OCI-LY3 (cell line): ENCODE measurements around the gene TMEM255B.
"Not testable (repeated sequence)": the region's sequence is repeated elsewhere in the genome, so short reads cannot be mapped to it uniquely, and the experiment has no call there.

Experiments
- H2AFZ ChIP-seq: fragments of 200-600, 300-600 bp; shearing (Covaris generic); 2 replicates; pipeline ENCODE4 v1.6.0; 2014; ENCODE audit warnings: antibody characterized with exemption, low read depth, low read length
- H3K27ac ChIP-seq: fragments of 200-600, 300-600 bp; sonication (generic); 2 replicates; pipeline ENCODE4 v1.5.1; 2014; ENCODE audit warnings: mild to moderate bottlenecking, low read length, moderate library complexity, mixed read lengths
- H3K27me3 ChIP-seq: fragments of 200-600, 300-600 bp; sonication (generic); 2 replicates; pipeline ENCODE4 v1.6.1; 2014; ENCODE audit warnings: low read depth, low read length, mixed read lengths
- H3K36me3 ChIP-seq: fragments of 200-600, 300-600 bp; sonication (generic); replicated peaks from 2 replicates; pipeline ENCODE3; 2014; ENCODE audit warnings: low read depth, low read length, mixed read lengths
- H3K4me1 ChIP-seq: fragments of 300-600, 200-600 bp; sonication (generic); 2 replicates; pipeline ENCODE4 v1.6.1; 2014; ENCODE audit warnings: low read length, mixed read lengths
- H3K4me2 ChIP-seq: fragments of 200-600, 300-600 bp; sonication (generic); 2 replicates; pipeline ENCODE4 v1.6.1; 2014; ENCODE audit warnings: low read length, mixed read lengths
- H3K4me3 ChIP-seq: fragments of 300-600, 200-600 bp; sonication (generic); 2 replicates; pipeline ENCODE4 v1.5.1; 2014; ENCODE audit warnings: antibody characterized with exemption, mild to moderate bottlenecking, low read length, moderate library complexity
- H3K79me2 ChIP-seq: fragments of 300-600, 200-600 bp; shearing (Covaris generic); 2 replicates; pipeline ENCODE4 v1.6.1; 2014; ENCODE audit warnings: mild to moderate bottlenecking, low read length, mixed read lengths
- H3K9ac ChIP-seq: fragments of 300-600, 200-600 bp; shearing (Covaris generic); 2 replicates; pipeline ENCODE4 v1.6.0; 2014; ENCODE audit warnings: mild to moderate bottlenecking, low read length, moderate library complexity
- H3K9me3 ChIP-seq: fragments of 200-600, 300-600 bp; shearing (Covaris generic); 2 replicates; pipeline ENCODE4 v1.6.1; 2014; ENCODE audit warnings: low read length, mixed read lengths; ENCODE audit not compliant: insufficient read depth
- H4K20me1 ChIP-seq: fragments of 200-600, 300-600 bp; sonication (generic); 2 replicates; pipeline ENCODE4 v1.6.1; 2016; ENCODE audit warnings: low read length, mixed read lengths; ENCODE audit not compliant: insufficient read depth
- CTCF ChIP-seq: fragments of 200-600, 300-600 bp; sonication (generic); IDR thresholded peaks from 2 replicates; pipeline ENCODE4 v1.5.1; 2014; ENCODE audit warnings: antibody characterized with exemption, low read length, low read depth
- EZH2phosphoT487 ChIP-seq: fragments of 200-600 bp; shearing (Covaris generic); IDR thresholded peaks from 2 replicates; pipeline ENCODE4 v1.6.1; 2018; ENCODE audit warnings: antibody characterized with exemption, mixed run types, low read depth

Gene TMEM255B

GRCh38 chr13:113823771-113824170 lies 64.7 kb downstream of the TMEM255B start:
- H3K79me2 ChIP-seq = peaks cover 55% of the 10 kb centered on the region
- H3K27ac ChIP-seq = no peak overlapping the region
- no peak for TF ChIP-seq EZH2phosphoT487
- TF ChIP-seq CTCF = no peak
- H3K4me1 ChIP-seq = no peaks in the 10 kb centered on the region
- H3K9ac ChIP-seq = no peak overlapping the region
- no peak overlapping the region for H3K4me2 ChIP-seq
- H3K9me3 ChIP-seq = no peaks in the 10 kb centered on the region
- H3K27me3 ChIP-seq = no peaks in the 10 kb centered on the region
- H3K36me3 ChIP-seq = peaks cover 57% of the 10 kb centered on the region
- H2AFZ ChIP-seq = no peak overlapping the region
- H4K20me1 ChIP-seq = peaks cover 50% of the 10 kb centered on the region
- no peak overlapping the region for H3K4me3 ChIP-seq

GRCh38 chr13:113825841-113826240 lies 66.8 kb downstream of the TMEM255B start:
- H3K36me3 ChIP-seq = peaks cover 38% of the 10 kb centered on the region
- no peak overlapping the region for H3K4me3 ChIP-seq

GRCh38 chr13:113826446-113826845 lies 67.4 kb downstream of the TMEM255B start:
- Histone ChIP-seq H3K36me3 (peaks cover 33% of the 10 kb centered on the region), H4K20me1 (peaks cover 31% of the 10 kb centered on the region), H3K79me2 (peaks cover 29% of the 10 kb centered on the region)
- not testable (repeated sequence) for H3K9me3 ChIP-seq, H3K4me2 ChIP-seq, H3K27ac ChIP-seq, H3K27me3 ChIP-seq, H3K4me3 ChIP-seq, H3K4me1 ChIP-seq, H3K9ac ChIP-seq, H2AFZ ChIP-seq

More at GRCh38 chr13:113825841-113826240, 66.8 kb downstream of the TMEM255B start:
- H3K4me1 ChIP-seq = no peaks in the 10 kb centered on the region
- H3K79me2 ChIP-seq = peaks cover 35% of the 10 kb centered on the region
- H3K9ac ChIP-seq = no peak overlapping the region
- no peak overlapping the region for H3K27ac ChIP-seq
- H2AFZ ChIP-seq = no peak overlapping the region
- no peak overlapping the region for H3K4me2 ChIP-seq
- H4K20me1 ChIP-seq = peaks cover 32% of the 10 kb centered on the region
- H3K9me3 ChIP-seq = no peaks in the 10 kb centered on the region
- no peaks in the 10 kb centered on the region for H3K27me3 ChIP-seq
- TF ChIP-seq CTCF (no peak), EZH2phosphoT487 (no peak)

GRCh38 chr13:113827021-113827420 lies 68.0 kb downstream of the TMEM255B start:
- no peak overlapping the region for H3K4me2 ChIP-seq
- no peak overlapping the region for H3K27ac ChIP-seq
- H3K4me1 ChIP-seq = no peaks in the 10 kb centered on the region
- H3K79me2 ChIP-seq = peaks cover 23% of the 10 kb centered on the region
- H3K9me3 ChIP-seq = no peaks in the 10 kb centered on the region
- no peak overlapping the region for H3K9ac ChIP-seq
- H3K36me3 ChIP-seq = peaks cover 27% of the 10 kb centered on the region
- H2AFZ ChIP-seq = no peak overlapping the region
- TF ChIP-seq CTCF = no peak
- TF ChIP-seq EZH2phosphoT487 = no peak
- no peak overlapping the region for H3K4me3 ChIP-seq
- peaks cover 25% of the 10 kb centered on the region for H4K20me1 ChIP-seq
- H3K27me3 ChIP-seq = no peaks in the 10 kb centered on the region

GRCh38 chr13:113828282-113828825 lies 69.3 kb downstream of the TMEM255B start:
- Histone ChIP-seq H3K9ac (no peak overlapping the region), H4K20me1 (peaks cover 17% of the 10 kb centered on the region), H3K4me2 (no peak overlapping the region), H3K79me2 (peaks cover 11% of the 10 kb centered on the region), H3K36me3 (peaks cover 22% of the 10 kb centered on the region), H3K4me1 (no peaks in the 10 kb centered on the region), H3K9me3 (no peaks in the 10 kb centered on the region), H2AFZ (no peak overlapping the region), H3K4me3 (no peak overlapping the region), H3K27me3 (no peaks in the 10 kb centered on the region), H3K27ac (no peak overlapping the region)
- TF ChIP-seq EZH2phosphoT487 (no peak), CTCF (no peak)

- H3K27ac ChIP-seq, H2AFZ ChIP-seq, H3K9me3 ChIP-seq, H3K27me3 ChIP-seq, H3K79me2 ChIP-seq, H3K9ac ChIP-seq, H3K4me1 ChIP-seq, H3K4me3 ChIP-seq, H3K4me2 ChIP-seq: not testable (repeated sequence)
- Histone ChIP-seq H3K36me3 (peaks cover 17% of the 10 kb centered on the region), H4K20me1 (peaks cover 15% of the 10 kb centered on the region)
Observed at GRCh38 chr13:113830426-113830950, 71.5 kb downstream of the TMEM255B start.
